Measurements from ENCODE around the gene CXADR. TPM values are rescaled to one million over a fixed set of nuclear protein-coding genes. Genes with fewer than 3 reads are reported as not detected.
A peak's percentile ranks its signal among the peaks of the same experiment; 100 is the strongest.

The CXADR gene
- total RNA-seq, 1 experiment from 2014 or later: 152 TPM

- H2AFZ ChIP-seq (ENCODE audit: low read length): no peak overlapping the region
- H4K91ac ChIP-seq (ENCODE audit: insufficient read length, low read depth, low read length): no peak overlapping the region
- Mint-ChIP-seq H3K27ac (peak overlapping the region in 2 of 3 experiments; percentile 28 to 47; a peak in 2 of 7 replicates), H3K4me3 (no peak overlapping the region), H3K9me3 (peaks cover 0 to 4% of the 10 kb centered on the region in 2 experiments; a peak in 2 of 5 replicates), H3K27me3 (ENCODE audit: low read depth) (no peaks in the 10 kb centered on the region), H3K36me3 (ENCODE audit: insufficient read depth in 1 of 3, low read depth in 3 of 3) (peaks cover 23 to 51% (median 25%) of the 10 kb centered on the region in 3 experiments), H3K4me1 (peaks cover 41 to 51% of the 10 kb centered on the region in 2 experiments)
- DNase-seq: no peak
- H3K23ac ChIP-seq (ENCODE audit: insufficient read length, low read depth, low read length): no peak overlapping the region
- no peak overlapping the region for H3K9ac ChIP-seq (ENCODE audit: extremely low read depth, insufficient read length, low read length)
- no peak overlapping the region for H3K56ac ChIP-seq (ENCODE audit: insufficient read length, low read depth, low read length)
- H3K14ac ChIP-seq (ENCODE audit: insufficient read depth, low read length): no peak overlapping the region
- no peak overlapping the region for H2AK5ac ChIP-seq (ENCODE audit: insufficient read length, low read length)
- no CpG with 5 or more reads among the region's 3 CpGs for WGBS (ENCODE audit: extremely low coverage, insufficient read length, low lambda C conversion rate)
- TF ChIP-seq CTCF (conservative IDR thresholded peaks at IDR 0.05): no peak
- H3K27ac ChIP-seq (ENCODE audit: insufficient read length, low read depth, low read length): no peak overlapping the region
- no peak overlapping the region for H3K4me2 ChIP-seq (ENCODE audit: insufficient read depth, insufficient read length, low read length)
- no peak overlapping the region for H3T11ph ChIP-seq (ENCODE audit: low read length)
- H2BK12ac ChIP-seq (ENCODE audit: insufficient read length, low read depth, low read length): no peak overlapping the region
- no peak overlapping the region for H3K4ac ChIP-seq (ENCODE audit: low read depth, low read length)
- H3K23me2 ChIP-seq (ENCODE audit: insufficient read length, low read depth, low read length, poor library complexity, severe bottlenecking): no peaks in the 10 kb centered on the region
- peaks cover 2% of the 10 kb centered on the region for H3K4me1 ChIP-seq (ENCODE audit: insufficient read depth, low read length)
- no peak overlapping the region for H2BK15ac ChIP-seq (ENCODE audit: low read depth, low read length)
- no peak overlapping the region for H2BK20ac ChIP-seq (ENCODE audit: low read depth, low read length, poor library complexity, severe bottlenecking)
- H3K79me2 ChIP-seq (ENCODE audit: insufficient read depth, low read length): peaks cover 83% of the 10 kb centered on the region
- H3K9me3 ChIP-seq (ENCODE audit: control insufficient read depth, low read depth, low read length): no peaks in the 10 kb centered on the region
- H3K18ac ChIP-seq (ENCODE audit: insufficient read length, low read depth, low read length): no peak overlapping the region
- H2BK120ac ChIP-seq (ENCODE audit: low read depth, low read length, poor library complexity, severe bottlenecking): no peak overlapping the region
- H4K8ac ChIP-seq (replicated peaks; ENCODE audit: insufficient read length, low read depth, low read length): no peak overlapping the region
- no peak overlapping the region for H4K5ac ChIP-seq (ENCODE audit: insufficient read length, low read depth, low read length)
- H3K27me3 ChIP-seq (ENCODE audit: insufficient read depth, low read length): no peaks in the 10 kb centered on the region
- H3K79me1 ChIP-seq (ENCODE audit: insufficient read depth, low read depth, low read length, poor library complexity, severe bottlenecking): peaks cover 13% of the 10 kb centered on the region
- H4K20me1 ChIP-seq (ENCODE audit: control insufficient read depth, insufficient read depth, insufficient read length): no peaks in the 10 kb centered on the region
- no peak overlapping the region for H2BK5ac ChIP-seq (ENCODE audit: insufficient read length, low read length)
Observed at GRCh38 chr21:17536381-17536780, 23.5 kb downstream of the CXADR start.

Measured in H9 (cell line).